Measurements from ENCODE around the gene SNTG2. TPM values are rescaled to one million over a fixed set of nuclear protein-coding genes. Genes with fewer than 3 reads are reported as not detected.

Gene SNTG2
- total and polyA plus RNA-seq, 2 experiments from 2014 or later = 0.66 to 1.0 TPM

DNA sequence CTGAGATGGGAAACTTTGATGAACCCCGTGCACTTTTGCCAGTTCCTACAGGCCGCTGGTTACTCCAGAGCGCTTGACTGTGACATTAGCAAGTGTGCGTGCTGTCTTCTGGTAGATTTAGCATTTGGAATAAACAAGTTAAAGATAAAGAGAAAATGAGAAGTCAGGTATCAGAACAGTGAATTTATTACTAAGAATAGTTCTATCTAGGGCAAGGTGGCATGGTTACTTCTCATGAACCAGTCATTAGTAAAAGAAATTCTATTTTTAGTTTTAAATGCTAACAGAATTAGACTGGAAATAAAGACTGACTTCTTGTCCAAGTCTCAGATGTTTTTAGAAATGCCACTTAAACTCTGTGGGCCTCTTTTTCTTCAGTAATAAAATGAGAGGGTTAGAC, 258.6 kb downstream of the SNTG2 start:
- Histone ChIP-seq H3K9me3 (ENCODE audit: low read depth) (no peaks in the 10 kb centered on the region), H3K27ac (no peak overlapping the region), H3K4me1 (ENCODE audit: low read depth) (no peaks in the 10 kb centered on the region), H3K27me3 (no peaks in the 10 kb centered on the region), H3K36me3 (no peaks in the 10 kb centered on the region), H3K4me3 (no peak overlapping the region)
- TF ChIP-seq, protein P1, sequence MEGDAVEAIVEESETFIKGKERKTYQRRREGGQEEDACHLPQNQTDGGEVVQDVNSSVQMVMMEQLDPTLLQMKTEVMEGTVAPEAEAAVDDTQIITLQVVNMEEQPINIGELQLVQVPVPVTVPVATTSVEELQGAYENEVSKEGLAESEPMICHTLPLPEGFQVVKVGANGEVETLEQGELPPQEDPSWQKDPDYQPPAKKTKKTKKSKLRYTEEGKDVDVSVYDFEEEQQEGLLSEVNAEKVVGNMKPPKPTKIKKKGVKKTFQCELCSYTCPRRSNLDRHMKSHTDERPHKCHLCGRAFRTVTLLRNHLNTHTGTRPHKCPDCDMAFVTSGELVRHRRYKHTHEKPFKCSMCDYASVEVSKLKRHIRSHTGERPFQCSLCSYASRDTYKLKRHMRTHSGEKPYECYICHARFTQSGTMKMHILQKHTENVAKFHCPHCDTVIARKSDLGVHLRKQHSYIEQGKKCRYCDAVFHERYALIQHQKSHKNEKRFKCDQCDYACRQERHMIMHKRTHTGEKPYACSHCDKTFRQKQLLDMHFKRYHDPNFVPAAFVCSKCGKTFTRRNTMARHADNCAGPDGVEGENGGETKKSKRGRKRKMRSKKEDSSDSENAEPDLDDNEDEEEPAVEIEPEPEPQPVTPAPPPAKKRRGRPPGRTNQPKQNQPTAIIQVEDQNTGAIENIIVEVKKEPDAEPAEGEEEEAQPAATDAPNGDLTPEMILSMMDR (IDR thresholded peaks at IDR 0.05; ENCODE audit: low read depth, low read length) = no peak
- no peak for DNase-seq (ENCODE audit: low read depth in 1 of 2, low spot score in 1 of 2)

GRCh38 chr2:1209761-1210160, 259.1 kb downstream of the SNTG2 start:
- Histone ChIP-seq H3K9me3 (ENCODE audit: low read depth) (no peaks in the 10 kb centered on the region), H3K36me3 (no peaks in the 10 kb centered on the region), H3K4me1 (ENCODE audit: low read depth) (no peaks in the 10 kb centered on the region), H3K27ac (no peak overlapping the region), H3K4me3 (no peak overlapping the region), H3K27me3 (no peaks in the 10 kb centered on the region)
- TF ChIP-seq, protein P1 (IDR thresholded peaks at IDR 0.05; ENCODE audit: low read depth, low read length) = no peak
- DNase-seq (ENCODE audit: low read depth in 1 of 2, low spot score in 1 of 2) = no peak

GRCh38 chr2:1210352-1210751, 259.7 kb downstream of the SNTG2 start:
- no peaks in the 10 kb centered on the region for H3K4me1 ChIP-seq (ENCODE audit: low read depth)
- H3K27ac ChIP-seq = no peak overlapping the region
- H3K36me3 ChIP-seq = no peaks in the 10 kb centered on the region
- TF ChIP-seq, protein P1 (IDR thresholded peaks at IDR 0.05; ENCODE audit: low read depth, low read length) = no peak
- DNase-seq (ENCODE audit: low read depth in 1 of 2, low spot score in 1 of 2) = no peak
- H3K9me3 ChIP-seq (ENCODE audit: low read depth) = no peaks in the 10 kb centered on the region
- no peaks in the 10 kb centered on the region for H3K27me3 ChIP-seq
- H3K4me3 ChIP-seq = no peak overlapping the region

- H3K27me3 ChIP-seq = no peaks in the 10 kb centered on the region
- H3K4me1 ChIP-seq (ENCODE audit: low read depth) = no peaks in the 10 kb centered on the region
- H3K27ac ChIP-seq = no peak overlapping the region
- H3K4me3 ChIP-seq = no peak overlapping the region
- H3K36me3 ChIP-seq = no peaks in the 10 kb centered on the region
- no peaks in the 10 kb centered on the region for H3K9me3 ChIP-seq (ENCODE audit: low read depth)
- TF ChIP-seq, protein P1 (IDR thresholded peaks at IDR 0.05; ENCODE audit: low read depth, low read length) = no peak
- DNase-seq (ENCODE audit: low read depth in 1 of 2, low spot score in 1 of 2) = peak in 1 of 2 donors; percentile 26
Observed at GRCh38 chr2:1219901-1220573, 269.4 kb downstream of the SNTG2 start.

DNA sequence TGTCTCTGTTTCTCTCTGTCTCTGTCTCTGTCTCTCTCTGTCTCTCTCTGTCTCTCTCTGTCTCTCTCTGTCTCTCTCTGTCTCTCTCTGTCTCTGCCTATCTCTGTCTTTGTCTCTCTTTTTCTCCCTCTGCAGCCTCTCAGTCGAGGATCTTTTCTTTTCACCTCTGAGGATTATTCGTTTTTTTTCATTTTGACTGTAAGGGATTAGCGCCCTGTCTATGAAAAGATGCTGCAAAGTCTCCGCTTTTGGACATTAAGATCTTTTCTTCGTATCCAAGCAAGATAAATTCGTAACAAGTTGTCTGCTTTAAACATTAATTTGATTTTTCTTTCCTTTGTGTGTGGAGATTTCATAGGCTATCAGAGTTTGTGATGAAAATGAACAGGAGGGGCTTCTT, 271.4 kb downstream of the SNTG2 start:
- H3K4me1 ChIP-seq (ENCODE audit: low read depth) = no peaks in the 10 kb centered on the region
- DNase-seq (ENCODE audit: low read depth in 1 of 2, low spot score in 1 of 2) = peak; percentile 2 to 21
- H3K4me3 ChIP-seq = no peak overlapping the region
- no peak overlapping the region for H3K27ac ChIP-seq
- TF ChIP-seq, protein P1 (IDR thresholded peaks at IDR 0.05; ENCODE audit: low read depth, low read length) = no peak
- H3K27me3 ChIP-seq = no peaks in the 10 kb centered on the region
- H3K9me3 ChIP-seq (ENCODE audit: low read depth) = no peaks in the 10 kb centered on the region
- no peaks in the 10 kb centered on the region for H3K36me3 ChIP-seq

Measured in cardiac muscle cell (in vitro differentiated cells and primary cell).